GM19372 (cell line): ENCODE data around the gene MYD88.
"Not testable (repeated sequence)": the region's sequence is repeated elsewhere in the genome, so short reads cannot be mapped to it uniquely, and the experiment has no call there.

Source experiments
- ATAC-seq: cut with Tn5 transposase; IDR thresholded peaks from one replicate; pipeline ENCODE4 v1.9.1; 2021; ENCODE audit warnings: mild to moderate bottlenecking, low read depth, moderate library complexity; ENCODE audit not compliant: unreplicated experiment

MYD88 gene

GRCh38 chr3:38160704-38161103 is 22.2 kb downstream of the MYD88 start:
- ATAC-seq: not testable (repeated sequence)

GRCh38 chr3:38163117-38163840 is 24.8 kb downstream of the MYD88 start:
- ATAC-seq: no peak

- no peak for ATAC-seq
Observed at GRCh38 chr3:38163841-38164642, 25.6 kb downstream of the MYD88 start.

GRCh38 chr3:38164643-38164951 is 26.1 kb downstream of the MYD88 start:
- ATAC-seq: no peak

- ATAC-seq: peak; percentile 91
Observed at GRCh38 chr3:38164952-38165721, 26.7 kb downstream of the MYD88 start, which contains the start of gene OXSR1. Gene OXSR1, plus strand, starts transcription at chr3:38165537. Its CDS starts 340 bp downstream, at chr3:38165877.

- no peak for ATAC-seq
Observed at GRCh38 chr3:38165722-38166387, 27.4 kb downstream of the MYD88 start.

- no peak for ATAC-seq
Observed at GRCh38 chr3:38167591-38167990, 29.1 kb downstream of the MYD88 start.

- no peak for ATAC-seq
Observed at GRCh38 chr3:38168151-38169026, 29.9 kb downstream of the MYD88 start.

GRCh38 chr3:38169027-38169317 is 30.5 kb downstream of the MYD88 start:
- ATAC-seq: no peak

- ATAC-seq: no peak
Observed at GRCh38 chr3:38170722-38171121, 32.3 kb downstream of the MYD88 start.

GRCh38 chr3:38171622-38172021 is 33.2 kb downstream of the MYD88 start:
- no peak for ATAC-seq

GRCh38 chr3:38173834-38174418 is 35.5 kb downstream of the MYD88 start:
- ATAC-seq: no peak

- ATAC-seq: no peak
Observed at GRCh38 chr3:38177181-38177580, 38.7 kb downstream of the MYD88 start.

GRCh38 chr3:38186781-38187180 is 48.3 kb downstream of the MYD88 start:
- ATAC-seq: no peak

- ATAC-seq: no peak
Observed at GRCh38 chr3:38190481-38190881, 52.0 kb downstream of the MYD88 start.
